GM18526 (cell line): Measurements from ENCODE around the gene CAPNS1.

Source experiments
- POLR2A ChIP-seq: IDR thresholded peaks from 3 replicates; pipeline ENCODE4 v1.6.1; 2011; ENCODE audit not compliant: insufficient read length; ENCODE audit errors: extremely low read depth

Gene CAPNS1

DNA sequence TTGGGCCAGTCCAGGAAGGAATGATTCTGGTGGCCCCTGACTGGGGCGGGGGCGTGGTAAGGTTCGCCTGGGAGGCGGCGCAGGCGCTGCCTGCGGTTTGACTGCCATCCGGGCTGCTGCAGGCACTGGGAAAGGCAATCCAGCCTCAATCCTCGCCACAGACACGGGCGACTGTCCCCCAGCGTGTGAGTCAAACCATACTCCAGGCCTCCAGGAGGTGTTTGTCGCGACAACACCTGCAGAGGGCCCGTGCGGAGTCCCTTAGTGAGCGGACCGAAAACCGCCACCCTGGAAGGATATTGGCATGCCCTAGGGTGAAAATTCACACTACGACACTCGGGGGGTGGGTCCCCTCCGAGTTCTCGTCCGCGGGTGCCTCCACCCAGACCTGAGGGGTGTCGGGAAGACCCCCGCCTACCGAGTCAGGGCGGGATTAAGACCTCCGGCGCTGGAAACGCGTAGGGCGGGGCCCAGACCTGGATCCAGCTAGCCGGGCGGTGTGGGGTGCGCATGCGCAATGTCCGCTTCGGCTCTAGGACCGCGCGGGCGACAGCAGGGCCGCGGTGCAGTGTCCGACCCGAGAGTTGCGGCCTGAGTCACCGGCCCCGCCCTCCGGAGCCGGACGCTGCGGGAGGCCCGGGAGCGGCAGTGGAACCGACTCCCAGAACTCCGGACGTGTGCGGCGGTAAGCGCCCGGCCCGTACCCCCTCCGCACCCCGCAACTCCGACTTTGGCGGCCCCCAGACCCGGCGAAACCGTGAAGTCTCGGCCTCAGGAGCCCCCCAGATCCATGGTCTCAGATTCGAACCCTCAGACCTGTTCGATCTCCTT lies at the start of gene CAPNS1:
CAPNS1 (plus strand) TSS at position 594 of the 831 bp plus-strand sequence. CDS start 946 bp downstream, outside the sequence.
- TF ChIP-seq POLR2A = peak; percentile 76

DNA sequence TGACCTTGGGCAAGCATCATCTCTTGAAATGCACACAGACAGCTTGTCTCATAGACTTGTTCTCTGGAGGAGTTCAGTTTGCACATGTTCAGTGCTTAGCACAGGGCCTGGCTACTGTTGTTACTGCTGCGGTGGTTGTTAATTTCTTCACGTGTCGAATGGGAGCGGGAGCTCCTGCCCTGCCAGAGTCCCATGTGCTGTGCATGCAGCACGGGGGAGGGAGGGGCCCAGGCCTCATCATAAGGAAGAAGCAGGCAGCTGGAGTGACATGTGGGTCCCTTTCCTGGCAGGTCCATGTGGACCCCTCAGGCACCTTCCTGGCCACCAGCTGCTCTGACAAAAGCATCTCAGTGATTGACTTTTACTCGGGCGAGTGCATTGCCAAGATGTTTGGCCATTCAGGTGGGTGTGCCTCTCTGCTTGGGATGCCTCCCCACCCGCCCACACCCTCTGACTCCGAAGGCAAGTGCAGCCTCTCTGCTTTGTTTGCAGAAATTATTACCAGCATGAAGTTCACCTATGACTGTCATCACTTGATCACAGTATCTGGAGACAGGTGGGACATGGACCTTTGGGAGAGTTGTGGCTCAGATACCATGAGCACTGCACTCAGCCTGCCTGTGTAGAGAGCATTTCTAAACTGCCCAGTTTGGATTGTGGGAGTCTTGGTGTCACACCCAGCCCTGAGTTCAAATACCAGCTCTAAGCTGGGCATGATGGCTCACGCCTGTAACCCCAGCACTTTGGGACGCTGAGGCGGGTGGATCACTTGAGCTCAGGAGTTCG lies 48.8 kb upstream of the CAPNS1 start:
- TF ChIP-seq POLR2A = no peak

DNA sequence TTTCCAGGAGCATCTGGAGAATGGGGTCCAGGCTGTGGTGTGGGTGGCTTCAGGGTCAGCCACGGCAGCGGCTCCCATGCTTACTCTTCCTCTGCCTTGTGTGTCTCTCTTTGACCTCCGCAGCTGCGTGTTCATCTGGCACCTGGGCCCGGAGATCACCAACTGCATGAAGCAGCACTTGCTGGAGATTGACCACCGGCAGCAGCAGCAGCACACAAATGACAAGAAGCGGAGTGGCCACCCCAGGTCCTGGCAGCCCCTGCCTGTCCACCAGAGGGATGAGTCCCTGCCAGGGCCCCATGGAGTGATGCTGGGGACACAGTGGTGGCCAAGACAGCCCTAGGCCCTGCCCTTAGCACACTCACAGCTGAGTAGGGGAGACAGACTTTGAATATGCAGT lies 47.3 kb upstream of the CAPNS1 start:
- TF ChIP-seq POLR2A = no peak

DNA sequence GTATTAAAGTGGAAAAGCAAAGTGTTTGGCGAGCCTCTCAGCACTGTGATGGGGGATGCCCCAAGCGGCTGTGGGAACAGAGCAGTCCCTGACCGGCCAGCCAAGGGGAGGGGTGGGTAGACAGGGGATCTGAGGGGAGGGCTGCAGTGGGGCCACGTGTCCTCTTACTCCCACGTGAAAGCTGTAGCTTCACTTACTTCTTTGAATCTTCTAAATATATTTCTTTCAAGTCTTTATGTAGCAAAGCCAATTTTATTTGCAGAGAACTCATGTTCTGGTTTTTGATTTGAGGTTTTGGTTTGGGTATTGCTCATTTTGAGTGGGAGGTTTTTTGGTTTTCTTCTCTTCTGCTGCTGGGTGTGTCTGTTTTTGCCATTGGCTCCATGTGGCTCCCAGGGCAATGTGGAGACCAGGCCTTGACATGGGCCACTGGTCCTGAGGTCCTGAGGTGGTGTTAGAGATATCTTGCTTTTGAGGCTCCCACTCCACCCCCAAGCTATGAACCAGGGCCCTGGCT lies 46.7 kb upstream of the CAPNS1 start:
- no peak for TF ChIP-seq POLR2A

DNA sequence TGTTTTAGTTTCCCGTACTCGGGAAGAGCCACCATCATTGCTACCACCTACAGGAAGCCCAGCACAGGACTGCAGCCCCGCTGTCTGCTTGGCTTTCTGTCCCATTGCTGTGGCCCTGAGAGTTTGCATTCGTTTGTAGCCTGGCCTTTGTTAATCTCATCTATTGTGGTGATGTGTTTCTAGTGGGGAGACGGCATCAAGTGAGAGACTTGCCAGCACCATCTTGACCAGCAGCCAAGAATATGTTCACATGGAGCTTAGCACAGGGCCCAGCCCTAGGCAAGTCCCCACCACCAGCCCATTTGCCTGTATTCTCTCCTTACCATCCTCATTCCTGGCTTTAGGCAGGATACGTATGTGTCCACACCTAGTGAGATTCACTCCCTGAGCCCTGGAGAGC lies 46.2 kb upstream of the CAPNS1 start:
- no peak for TF ChIP-seq POLR2A

DNA sequence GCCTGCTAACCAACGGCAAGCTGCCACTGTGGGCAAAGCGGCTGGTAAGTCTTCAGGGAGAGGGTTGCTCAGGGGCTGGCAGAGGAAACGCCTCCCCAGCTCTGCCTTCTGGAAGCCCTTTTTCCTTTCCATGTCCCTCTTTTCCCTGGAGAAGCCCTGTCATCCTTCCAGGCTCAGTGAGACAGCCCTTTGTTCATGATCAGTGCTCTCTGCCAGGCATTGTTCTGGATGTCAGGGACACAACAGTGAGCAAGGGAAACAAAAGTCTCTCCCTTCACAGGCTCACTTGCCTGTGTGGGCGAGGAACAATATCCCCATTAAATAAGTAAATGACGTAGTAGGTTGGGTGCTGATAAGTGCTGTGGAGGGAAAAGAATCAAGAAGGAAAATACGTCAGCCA lies 42.8 kb upstream of the CAPNS1 start:
- no peak for TF ChIP-seq POLR2A

DNA sequence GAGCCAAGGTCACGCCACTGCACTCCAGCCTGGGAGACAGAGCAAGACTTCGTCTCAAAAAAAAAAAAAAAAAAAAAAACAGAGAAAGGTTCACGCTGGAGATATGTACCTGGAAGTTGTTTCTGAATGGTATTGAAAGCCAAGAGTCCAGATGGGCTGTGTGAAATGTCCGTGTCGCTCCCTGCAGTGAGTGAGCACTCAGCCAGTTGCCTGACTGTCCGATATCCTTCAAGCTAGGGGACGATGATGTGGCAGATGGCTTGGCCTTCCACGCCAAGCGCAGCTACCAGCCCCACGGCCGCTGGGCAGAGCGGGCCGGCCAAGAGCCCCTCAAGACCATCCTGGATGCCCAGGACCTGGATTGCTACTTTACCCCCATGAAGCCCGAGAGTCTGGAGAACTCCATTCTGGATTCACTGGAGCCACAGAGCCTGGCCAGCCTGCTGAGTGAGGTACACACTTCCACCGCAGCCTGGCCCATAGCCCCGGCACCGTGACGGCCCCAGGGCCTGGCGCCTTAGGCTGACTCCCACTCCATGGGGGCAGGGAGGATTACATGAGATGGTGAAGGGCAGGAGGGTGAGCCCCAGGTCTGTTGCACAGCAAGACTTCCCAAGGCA lies 40.6 kb upstream of the CAPNS1 start:
- TF ChIP-seq POLR2A = no peak

DNA sequence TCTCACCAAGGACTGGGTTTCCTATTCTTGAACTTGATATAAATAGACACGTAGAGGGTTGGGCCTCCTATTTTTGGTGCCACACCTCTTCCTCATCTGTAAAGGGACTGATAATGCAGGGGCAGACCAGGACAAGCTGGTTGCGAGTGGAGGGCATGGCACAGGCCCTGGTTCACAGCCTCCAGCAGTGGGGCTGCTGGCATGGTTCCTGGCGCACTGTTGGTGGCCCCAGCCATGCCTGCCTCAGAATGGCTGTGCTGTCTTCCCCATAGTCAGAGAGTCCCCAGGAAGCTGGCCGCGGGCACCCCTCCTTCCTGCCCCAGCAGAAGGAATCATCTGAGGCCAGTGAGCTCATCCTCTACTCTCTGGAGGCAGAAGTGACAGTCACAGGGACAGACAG lies 39.4 kb upstream of the CAPNS1 start:
- TF ChIP-seq POLR2A = no peak

DNA sequence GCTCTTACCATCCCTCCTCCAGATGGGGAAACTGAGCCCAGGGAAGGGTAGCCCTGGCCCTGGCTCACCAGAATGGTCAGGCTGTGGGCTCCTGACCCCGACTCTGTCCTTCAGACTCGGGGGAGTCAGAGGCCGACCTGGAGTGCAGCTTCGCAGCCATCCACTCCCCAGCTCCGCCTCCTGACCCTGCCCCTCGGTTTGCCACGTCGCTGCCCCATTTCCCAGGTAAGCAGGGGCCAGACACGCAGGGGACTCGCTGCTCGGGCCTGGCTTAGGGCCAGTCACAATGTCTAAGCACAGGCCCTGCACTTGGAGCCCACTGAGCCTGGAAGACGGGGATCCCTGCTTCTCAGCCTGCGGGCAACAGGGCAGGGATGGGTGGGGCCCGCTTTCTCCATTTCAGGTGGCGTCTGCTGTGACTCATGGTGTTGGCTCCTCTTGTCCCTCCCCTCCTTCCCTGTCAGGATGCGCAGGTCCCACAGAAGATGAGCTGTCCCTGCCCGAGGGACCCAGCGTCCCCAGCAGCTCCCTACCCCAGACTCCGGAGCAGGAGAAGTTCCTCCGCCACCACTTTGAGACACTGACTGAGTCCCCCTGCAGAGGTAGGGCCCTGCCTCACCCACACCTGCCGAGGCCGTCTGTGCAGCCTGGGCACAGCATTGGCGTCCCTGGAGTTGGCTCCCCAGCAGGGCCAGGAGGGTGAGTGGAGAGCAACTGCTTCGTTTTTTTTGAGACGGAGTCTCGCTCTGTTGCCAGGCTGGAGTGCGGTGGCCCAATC lies 38.1 kb upstream of the CAPNS1 start:
- TF ChIP-seq POLR2A = no peak

DNA sequence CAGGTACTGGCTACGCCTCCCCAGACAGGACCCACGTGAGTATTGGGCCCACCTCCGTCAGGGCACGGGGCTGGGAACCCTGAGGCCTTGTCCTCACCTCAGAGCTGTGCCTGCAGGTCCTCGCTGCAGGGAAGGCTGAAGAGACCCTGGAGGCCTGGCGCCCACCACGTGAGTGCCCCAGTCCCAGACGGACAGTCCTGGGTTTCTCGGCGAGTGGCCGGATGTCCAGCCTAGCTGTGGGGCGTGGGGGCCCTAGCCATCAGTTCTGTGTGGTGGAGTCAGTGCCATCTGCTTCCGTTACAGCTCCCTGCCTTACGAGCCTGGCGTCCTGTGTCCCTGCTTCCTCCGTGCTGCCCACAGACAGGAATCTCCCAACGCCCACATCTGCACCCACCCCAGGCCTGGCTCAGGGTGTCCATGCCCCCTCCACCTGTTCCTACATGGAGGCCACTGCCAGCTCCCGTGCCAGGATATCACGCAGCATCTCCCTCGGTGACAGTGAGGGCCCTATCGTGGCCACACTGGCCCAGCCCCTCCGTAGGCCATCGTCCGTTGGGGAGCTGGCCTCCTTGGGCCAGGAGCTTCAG lies 36.7 kb upstream of the CAPNS1 start:
- no peak for TF ChIP-seq POLR2A

DNA sequence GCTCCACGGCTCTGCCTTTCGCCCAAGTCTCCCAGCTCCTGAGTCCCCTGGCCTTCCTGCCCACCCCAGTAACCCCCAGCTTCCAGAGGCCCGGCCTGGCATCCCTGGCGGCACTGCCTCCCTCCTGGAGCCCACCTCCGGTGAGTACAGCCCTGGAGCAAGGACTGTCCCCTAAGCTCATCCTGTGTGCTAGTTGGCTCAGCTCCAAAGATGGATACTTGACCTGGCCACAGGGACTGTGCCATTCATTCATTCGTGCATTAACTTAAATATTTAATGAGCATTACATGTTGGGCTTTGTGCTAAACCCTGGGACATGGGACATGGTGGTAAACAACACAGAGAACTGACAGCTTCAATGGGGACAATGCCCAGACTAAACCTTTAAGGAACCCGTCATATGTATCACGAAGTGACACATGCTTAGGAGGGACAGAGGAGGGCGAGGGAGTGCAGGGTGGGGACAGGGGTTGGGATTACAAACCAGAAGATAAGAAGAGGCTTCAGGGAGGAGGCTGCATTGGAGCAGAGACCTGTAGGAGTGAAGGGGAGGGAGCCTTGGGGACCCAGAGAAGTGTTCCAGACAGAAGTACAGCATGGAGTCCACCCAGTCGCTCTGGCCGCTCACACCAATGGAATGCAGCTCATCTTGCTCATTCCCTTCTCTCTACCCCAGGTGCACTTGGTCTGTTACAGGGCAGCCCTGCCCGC lies 35.9 kb upstream of the CAPNS1 start:
- TF ChIP-seq POLR2A = no peak

DNA sequence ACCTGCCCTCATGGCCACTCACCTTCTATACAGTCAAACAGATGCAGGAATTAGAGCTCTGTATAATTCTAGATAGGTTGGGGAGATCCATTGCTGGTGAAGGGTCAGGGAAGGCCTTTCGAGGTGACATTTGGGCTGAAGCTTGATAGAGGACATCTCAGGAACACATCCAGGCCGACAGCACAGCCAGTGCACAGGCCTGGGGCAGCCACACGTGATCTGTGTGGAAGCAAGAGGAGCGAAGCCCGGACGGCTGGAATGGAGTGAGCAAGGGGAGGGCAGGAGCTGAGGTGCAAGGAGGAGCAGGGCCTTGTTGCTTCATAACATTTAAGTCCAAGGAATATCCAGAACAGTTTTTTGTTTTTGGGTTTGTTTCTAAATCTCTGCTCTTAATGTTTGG lies 33.4 kb upstream of the CAPNS1 start:
- TF ChIP-seq POLR2A = no peak

DNA sequence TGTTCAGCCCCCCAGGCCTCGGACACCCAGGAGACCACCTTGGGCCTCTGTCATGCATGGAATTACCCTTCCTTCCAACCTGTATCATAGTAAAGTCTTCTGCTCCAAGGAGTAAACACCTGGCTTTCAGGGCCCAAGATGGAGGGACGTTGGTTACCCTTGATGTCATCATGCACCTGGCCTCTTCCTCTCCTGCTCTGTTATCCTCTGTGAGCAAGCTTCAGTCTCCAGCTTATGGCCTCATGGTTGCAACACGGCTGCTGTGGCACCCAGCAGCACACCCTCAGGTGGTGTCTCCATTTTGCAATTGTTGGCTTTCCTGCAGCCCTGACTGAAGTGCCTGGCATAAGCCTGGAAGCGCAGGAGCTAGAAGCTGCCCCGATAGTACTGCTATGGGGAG lies 32.9 kb upstream of the CAPNS1 start:
- TF ChIP-seq POLR2A = no peak

DNA sequence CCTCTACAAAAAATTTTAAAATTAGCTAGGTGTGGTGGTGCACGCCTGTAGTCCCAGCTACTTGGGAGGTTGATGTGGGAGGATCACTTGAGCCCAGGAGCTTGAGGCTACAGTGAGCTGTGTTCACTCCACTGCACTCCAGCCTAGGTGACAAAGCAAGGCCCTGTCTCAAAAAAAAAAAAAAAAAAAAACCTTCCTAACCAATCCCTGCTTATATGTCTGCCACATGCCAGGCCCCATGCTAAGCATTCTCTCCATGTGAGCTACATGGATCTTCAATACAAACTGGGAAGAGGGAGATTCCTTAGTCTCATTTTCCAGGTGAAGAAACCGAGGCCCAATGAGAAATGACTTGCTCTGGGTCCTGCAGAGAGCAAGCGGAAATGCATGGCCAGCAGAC lies 31.2 kb upstream of the CAPNS1 start:
- no peak for TF ChIP-seq POLR2A
